Testis (tissue), 3 donors: Measurements from ENCODE around the gene PPP1R11. TPM values are rescaled to one million over a fixed set of nuclear protein-coding genes. Genes with fewer than 3 reads are reported as not detected.

Experiments used
- DNase-seq: peaks from one replicate; pipeline ENCODE4 v3.0.0-alpha.2; 2019
- H3K27ac ChIP-seq, 2 donors: fragments of 200-600 bp; sonication (generic); one replicate each; pipeline ENCODE4 v1.5.1; 2019
- H3K27me3 ChIP-seq: fragments of 200-600 bp; sonication (generic); one replicate; pipeline ENCODE4 v1.5.1; 2019
- H3K36me3 ChIP-seq: fragments of 200-600 bp; sonication (generic); one replicate; pipeline ENCODE4 v1.5.1; 2017; ENCODE audit warnings: low read depth; ENCODE audit errors: missing control alignments
- H3K4me1 ChIP-seq: fragments of 200-600 bp; sonication (generic); one replicate; pipeline ENCODE4 v1.5.1; 2019
- H3K4me3 ChIP-seq, 2 donors: fragments of 200-600 bp; sonication (generic); one replicate each; pipeline ENCODE4 v1.5.1; 2017 to 2019
- H3K9me3 ChIP-seq: fragments of 200-600 bp; sonication (generic); one replicate; pipeline ENCODE4 v1.5.1; 2017
- CTCF ChIP-seq, 3 experiments: fragments of 450-650 bp in 2 of 3; fragments of 200-600 bp in 1 of 3; sonication (generic) in 1 of 3; IDR thresholded peaks; one replicate each; pipeline ENCODE4 v1.5.1; 2016 to 2019; ENCODE audit warnings: antibody characterized with exemption in 3 of 3, mild to moderate bottlenecking in 2 of 3, moderate library complexity in 1 of 3
- POLR2A ChIP-seq: fragments of 450-650 bp; IDR thresholded peaks from one replicate; pipeline ENCODE4 v1.6.1; 2017; ENCODE audit warnings: antibody characterized with exemption, mild to moderate bottlenecking, moderate library complexity
- WGBS, 2 donors: methylation state at CpG; one replicate each; pipeline ENCODE4 v1.1.5; 2018; 5-methylcytosine and 5-hydroxymethylcytosine counted together
- intact Hi-C: fragments of 100-400 bp; cut with DNase I; formaldehyde crosslinking; loops from one replicate; pipeline ENCODE4 v1.15.1; 2023; ENCODE audit warnings: low total_unique reads
- polyA plus RNA-seq: library from polyadenylated mRNA; stranded (reverse); fragments of 350-450 nt; fragmentation: Illumina TruSeq; extraction: RNeasy Lipid Tissue Mini Kit (QIAGEN cat#74804); gene quantifications from one replicate; pipeline ENCODE4 v1.2.3, GENCODE V29; 2014; ENCODE audit warnings: low read depth, low replicate concordance; ENCODE audit not compliant: insufficient read depth
- total RNA-seq, 2 donors: library from RNA; depleted of rRNA; stranded (reverse); fragments of >200 nt; gene quantifications; one replicate each; pipeline ENCODE4 v1.2.3, GENCODE V29; 2016

The PPP1R11 gene
- total and polyA plus RNA-seq, 3 donors from 2014 or later = 40.2 to 91.8 (median 55.0) TPM

- Histone ChIP-seq H3K4me3 (no peak overlapping the region), H3K9me3 (no peaks in the 10 kb centered on the region), H3K36me3 (no peaks in the 10 kb centered on the region), H3K27ac (no peak overlapping the region), H3K4me1 (no peaks in the 10 kb centered on the region), H3K27me3 (no peaks in the 10 kb centered on the region)
- intact Hi-C loops = no loop called here
- peak in 2 of 3 experiments; percentile 23 to 45 for TF ChIP-seq CTCF (IDR thresholded peaks at IDR 0.05)
- TF ChIP-seq POLR2A = no peak
- no peak for DNase-seq
- WGBS, 2 donors = 60 to 63% methylated on average over 4 of the region's 4 CpGs
Measured at GRCh38 chr6:30037182-30037788, 29.7 kb upstream of the PPP1R11 start.

DNA sequence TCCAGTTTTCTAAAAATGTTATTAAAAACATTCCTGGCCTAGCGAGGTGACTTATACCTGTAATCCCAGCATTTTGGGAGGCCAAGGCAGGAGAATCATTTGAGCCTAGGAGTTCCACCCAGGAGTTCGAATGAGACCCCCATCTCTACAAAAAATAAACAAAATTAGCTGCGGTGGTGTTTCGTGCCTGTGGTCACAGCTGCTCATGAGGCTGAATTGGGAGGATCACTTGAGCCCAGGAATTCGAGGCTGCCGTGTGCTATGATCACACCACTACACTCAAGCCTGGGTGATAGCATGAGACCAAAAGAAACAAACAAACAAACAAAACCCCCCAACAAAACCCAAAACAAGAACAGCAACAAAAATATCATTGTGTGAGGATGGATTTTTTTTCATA is 25.8 kb upstream of the PPP1R11 start:
- Histone ChIP-seq H3K4me1 (no peaks in the 10 kb centered on the region), H3K36me3 (no peaks in the 10 kb centered on the region), H3K27me3 (no peaks in the 10 kb centered on the region), H3K27ac (no peak overlapping the region), H3K4me3 (no peak overlapping the region), H3K9me3 (no peaks in the 10 kb centered on the region)
- DNase-seq = no peak
- 73 to 90% methylated on average over 6 of the region's 6 CpGs for WGBS, 2 donors
- TF ChIP-seq POLR2A (no peak), CTCF (IDR thresholded peaks at IDR 0.05) (no peak)
- intact Hi-C loops = no loop called here

- intact Hi-C loops = no loop called here
- TF ChIP-seq POLR2A (no peak), CTCF (IDR thresholded peaks at IDR 0.05) (no peak)
- DNase-seq = no peak
- no peaks in the 10 kb centered on the region for H3K9me3 ChIP-seq
- 80% methylated on average over 4 of the region's 4 CpGs for WGBS, 2 donors
- no peaks in the 10 kb centered on the region for H3K27me3 ChIP-seq
- no peak overlapping the region for H3K27ac ChIP-seq
- H3K36me3 ChIP-seq = no peaks in the 10 kb centered on the region
- H3K4me3 ChIP-seq = no peak overlapping the region
- no peaks in the 10 kb centered on the region for H3K4me1 ChIP-seq
Measured at GRCh38 chr6:30041821-30042220, 25.2 kb upstream of the PPP1R11 start.

DNA sequence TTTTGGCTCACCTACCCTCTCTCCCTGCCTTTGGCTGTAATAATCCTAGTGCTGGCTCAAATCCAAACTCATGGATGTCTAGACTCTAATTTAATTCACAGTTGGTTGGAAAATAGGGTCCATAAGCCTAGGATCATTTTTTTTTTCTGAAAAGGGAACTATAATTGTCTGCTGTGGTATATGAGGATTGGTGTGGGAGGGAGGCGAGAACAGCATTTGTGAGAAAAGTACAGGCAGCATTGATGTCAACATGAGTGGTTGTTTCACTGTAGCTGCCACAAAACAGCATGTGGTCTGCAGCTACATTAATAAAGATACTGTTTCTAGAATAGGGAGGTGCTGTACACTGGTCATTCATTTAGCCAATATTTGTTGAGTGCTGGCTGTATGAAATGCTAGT is 24.5 kb upstream of the PPP1R11 start:
- Histone ChIP-seq H3K4me1 (no peaks in the 10 kb centered on the region), H3K4me3 (no peak overlapping the region), H3K36me3 (no peaks in the 10 kb centered on the region), H3K27me3 (no peaks in the 10 kb centered on the region), H3K27ac (no peak overlapping the region), H3K9me3 (no peaks in the 10 kb centered on the region)
- intact Hi-C loops = no loop called here
- TF ChIP-seq CTCF (IDR thresholded peaks at IDR 0.05) (no peak), POLR2A (no peak)
- WGBS, 2 donors = 85 to 100% methylated on average over 1 of the region's 1 CpG
- no peak for DNase-seq

- no peaks in the 10 kb centered on the region for H3K27me3 ChIP-seq
- H3K4me3 ChIP-seq = no peak overlapping the region
- H3K4me1 ChIP-seq = no peaks in the 10 kb centered on the region
- H3K36me3 ChIP-seq = no peaks in the 10 kb centered on the region
- intact Hi-C loops = no loop called here
- no peak for DNase-seq
- TF ChIP-seq CTCF (IDR thresholded peaks at IDR 0.05) (no peak), POLR2A (no peak)
- H3K9me3 ChIP-seq = no peaks in the 10 kb centered on the region
- WGBS, 2 donors = 43 to 61% methylated on average over 1 of the region's 1 CpG
- H3K27ac ChIP-seq = no peak overlapping the region
Measured at GRCh38 chr6:30042914-30043313, 24.1 kb upstream of the PPP1R11 start.
